ENCODE results near the gene LRRFIP1.
"Not testable (repeated sequence)": the region's sequence is repeated elsewhere in the genome, so short reads cannot be mapped to it uniquely, and the experiment has no call there.

LRRFIP1 gene, protein sequence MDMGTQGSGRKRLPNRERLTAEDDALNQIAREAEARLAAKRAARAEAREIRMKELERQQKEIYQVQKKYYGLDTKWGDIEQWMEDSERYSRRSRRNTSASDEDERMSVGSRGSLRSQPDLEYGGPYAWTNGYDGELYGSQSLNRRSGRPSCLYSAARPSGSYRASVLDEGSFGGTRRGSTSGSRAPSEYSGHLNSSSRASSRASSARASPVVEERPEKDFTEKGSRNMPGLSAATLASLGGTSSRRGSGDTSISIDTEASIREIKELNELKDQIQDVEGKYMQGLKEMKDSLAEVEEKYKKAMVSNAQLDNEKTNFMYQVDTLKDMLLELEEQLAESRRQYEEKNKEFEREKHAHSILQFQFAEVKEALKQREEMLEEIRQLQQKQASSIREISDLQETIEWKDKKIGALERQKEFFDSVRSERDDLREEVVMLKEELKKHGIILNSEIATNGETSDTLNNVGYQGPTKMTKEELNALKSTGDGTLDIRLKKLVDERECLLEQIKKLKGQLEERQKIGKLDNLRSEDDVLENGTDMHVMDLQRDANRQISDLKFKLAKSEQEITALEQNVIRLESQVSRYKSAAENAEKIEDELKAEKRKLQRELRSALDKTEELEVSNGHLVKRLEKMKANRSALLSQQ

DNA sequence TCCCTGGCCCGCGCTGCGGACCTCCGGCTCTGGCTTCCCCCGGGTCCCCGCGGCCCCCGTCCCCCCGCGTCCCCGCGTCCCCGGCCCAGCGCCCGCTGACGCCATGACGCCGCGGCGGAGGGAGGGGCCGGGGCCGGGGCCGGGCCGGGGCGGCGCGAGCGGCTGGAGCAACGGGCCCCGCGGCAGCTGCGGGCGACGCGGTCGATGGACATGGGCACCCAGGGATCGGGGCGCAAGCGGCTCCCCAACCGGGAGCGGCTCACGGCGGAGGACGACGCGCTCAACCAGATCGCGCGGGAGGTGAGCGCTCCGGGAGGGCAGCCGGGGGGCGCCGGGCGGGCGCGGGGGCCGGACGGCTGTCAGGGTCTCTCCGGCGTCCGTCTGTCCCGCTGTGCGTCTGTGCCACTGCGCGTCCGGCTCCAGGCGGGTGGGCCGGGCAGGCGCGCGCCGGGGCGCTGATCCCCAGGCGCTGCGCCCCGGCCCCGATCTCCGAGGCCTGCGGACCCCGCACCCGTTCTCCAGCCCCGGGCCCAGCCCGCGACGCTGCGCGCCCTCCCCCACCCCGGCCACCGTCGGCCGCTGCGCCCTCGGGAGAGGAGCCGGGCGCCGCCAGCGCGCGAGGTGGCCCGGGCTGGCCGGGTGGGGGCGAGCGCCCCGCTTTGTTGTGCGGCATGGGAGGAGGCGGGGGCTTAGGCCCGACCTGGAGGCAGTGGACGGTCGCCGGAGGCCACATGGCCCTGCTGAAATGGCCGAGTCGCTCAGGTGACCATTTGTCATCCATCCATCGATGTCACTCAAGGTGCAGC, at the start of gene LRRFIP1:
LRRFIP1 (plus strand) TSS at position 147 of the 806 bp plus-strand sequence; CDS start at position 205, 58 bp downstream.
- peak; percentile 86 for DNase-seq (ENCODE audit: low spot score)

DNA sequence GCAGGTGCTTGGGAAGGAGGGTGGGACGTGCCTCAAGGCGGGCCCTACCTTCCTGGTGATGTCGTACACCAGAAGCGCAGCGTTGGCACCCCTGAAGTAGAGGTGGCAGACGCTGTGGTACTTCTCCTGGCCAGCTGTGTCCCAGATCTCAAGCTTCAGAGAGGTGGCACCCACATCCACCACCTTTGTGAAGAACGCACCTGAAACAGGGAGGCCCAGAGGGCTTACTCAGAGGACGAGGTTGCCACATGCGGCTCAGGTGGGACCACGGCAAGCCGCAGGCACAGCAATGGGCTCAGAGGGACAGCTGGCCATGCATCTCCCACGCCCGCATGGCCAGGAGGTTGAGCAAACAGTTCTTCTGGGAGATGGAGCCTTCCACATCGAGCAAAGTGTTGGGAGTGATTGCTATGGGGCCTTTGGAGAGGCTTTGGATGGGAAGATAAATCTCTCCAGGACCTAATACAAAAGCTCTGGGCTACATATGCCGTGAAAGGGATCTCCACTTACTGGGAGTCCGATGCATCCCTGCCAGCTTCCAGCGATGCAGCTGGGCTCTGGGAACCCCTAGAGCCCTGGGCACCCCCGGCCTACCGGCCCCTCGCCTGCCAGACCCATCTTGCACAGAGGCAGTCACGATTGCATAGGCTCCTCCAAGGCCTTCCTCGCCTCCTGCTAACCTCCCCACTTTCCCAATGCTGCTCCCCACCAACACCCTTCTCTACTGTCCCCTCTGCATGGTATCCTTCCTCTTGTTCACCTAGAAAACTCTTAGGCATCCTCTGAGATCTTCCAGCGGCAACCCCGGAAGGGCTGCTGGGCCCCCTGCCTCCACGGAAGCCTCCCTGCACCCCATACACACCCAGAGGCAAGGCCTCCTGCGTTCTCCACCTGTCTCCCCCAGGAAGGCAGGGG, 49.2 kb upstream of the LRRFIP1 start:
- DNase-seq (ENCODE audit: low spot score): no peak

DNA sequence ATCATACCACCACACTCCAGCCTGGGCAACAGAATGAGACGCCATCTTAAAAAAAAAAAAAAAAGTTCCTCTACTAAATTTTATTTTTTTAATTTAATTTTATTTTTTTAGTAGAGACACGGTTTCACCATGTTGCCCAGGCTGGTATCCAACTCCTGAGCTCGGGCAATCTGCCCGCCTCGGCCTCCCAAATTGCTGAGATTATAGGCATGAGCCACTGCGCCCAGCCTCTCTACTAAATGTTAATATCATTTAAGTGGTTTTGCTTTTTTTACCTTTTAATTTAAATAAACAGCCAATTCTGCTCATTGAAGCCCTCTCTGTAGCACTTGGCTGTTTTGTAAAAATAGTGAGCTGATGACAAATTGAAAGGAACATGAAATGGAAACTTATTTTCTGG, 46.1 kb upstream of the LRRFIP1 start:
- DNase-seq (ENCODE audit: low spot score): no peak

DNA sequence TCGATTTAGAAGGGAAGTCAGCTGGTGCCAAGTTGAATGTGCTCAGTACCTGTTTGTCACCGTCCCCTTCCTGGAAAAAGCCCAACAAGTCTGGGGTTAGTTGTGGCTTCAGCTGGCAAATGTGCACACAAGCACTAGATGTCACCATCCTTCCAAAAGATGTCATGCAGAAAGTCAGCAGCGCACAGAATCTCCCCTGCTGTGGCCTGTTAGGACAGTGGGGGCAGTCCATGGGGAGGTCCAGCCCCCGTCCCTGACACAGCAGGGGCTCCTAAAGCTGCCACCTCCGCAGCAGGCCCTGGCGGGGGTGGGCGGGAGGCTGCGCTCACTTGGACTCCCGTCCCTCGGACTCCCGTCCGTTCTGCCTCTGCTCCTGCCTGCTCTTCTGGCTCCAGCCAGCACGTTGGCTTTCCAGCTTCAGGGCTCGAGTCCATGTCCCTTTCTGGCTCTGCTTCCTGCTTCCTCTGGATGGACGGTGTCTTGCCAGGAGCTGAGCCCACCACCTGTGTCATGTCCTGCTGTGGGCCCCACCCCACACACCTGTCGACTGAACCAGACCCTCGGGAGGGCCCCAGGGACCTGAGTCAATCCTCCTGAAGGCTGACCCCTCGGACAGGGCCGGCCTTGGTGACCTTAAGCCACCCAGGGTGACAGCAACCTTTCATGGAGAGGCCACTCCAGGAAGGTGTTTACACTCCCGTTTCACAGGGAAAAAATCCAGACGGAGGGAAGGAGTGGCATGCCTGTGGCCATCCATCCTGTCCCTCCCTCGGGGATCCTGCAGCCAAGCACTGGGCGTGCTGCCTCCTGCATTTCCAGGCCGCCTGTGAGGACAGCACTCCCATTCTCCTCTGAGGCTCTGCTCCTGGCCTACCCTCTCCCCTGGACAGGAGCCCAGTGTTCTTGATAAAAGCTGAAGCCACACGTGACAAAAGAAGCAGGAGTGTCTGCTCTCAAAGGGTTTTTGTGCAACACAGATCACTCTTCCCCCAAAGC, 45.3 kb upstream of the LRRFIP1 start:
- peak; percentile 86 for DNase-seq (ENCODE audit: low spot score)

DNA sequence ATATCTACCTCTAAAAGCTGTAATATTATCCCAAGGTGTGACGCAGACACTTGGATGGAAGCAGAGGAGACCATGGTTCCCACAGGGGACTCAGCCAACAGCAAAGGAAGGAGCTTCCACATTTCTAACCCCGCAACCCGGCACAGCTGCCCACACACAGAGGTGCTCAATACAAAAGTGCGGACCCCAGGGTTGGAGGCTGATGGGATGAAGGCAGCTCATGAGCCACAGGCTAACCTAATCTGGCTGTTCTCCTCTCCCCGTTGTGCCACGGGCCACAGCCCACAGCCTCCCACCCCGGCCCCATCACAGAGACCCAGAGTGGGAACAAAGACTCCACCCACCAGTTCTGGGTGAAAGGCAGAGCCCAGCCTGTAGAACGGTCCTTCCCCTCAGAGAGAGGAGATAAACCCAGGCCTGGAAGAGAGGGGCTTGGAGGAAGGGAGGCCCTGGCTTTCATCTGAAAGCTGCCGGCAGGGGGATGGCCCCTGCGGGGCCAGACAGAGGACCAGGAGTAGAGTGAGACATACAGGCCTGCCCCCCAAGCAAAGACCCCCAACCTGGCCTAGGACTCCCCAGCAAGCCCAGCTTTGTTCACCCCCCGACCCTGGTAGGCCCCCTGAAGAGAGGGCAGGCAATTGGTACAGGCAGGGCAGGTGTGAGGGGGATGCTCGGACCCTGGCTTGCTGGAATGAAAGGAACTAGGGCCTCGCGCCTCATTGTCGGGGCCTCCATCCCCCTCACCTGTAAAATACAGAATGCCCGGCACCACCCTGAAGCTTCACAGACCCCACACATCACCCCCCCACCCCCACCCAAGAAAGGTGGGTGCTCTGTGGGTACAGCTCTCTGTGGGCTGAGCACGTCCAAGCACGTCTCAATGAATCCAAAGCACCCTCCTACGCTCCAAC, 43.7 kb upstream of the LRRFIP1 start:
- DNase-seq (ENCODE audit: low spot score): no peak

DNA sequence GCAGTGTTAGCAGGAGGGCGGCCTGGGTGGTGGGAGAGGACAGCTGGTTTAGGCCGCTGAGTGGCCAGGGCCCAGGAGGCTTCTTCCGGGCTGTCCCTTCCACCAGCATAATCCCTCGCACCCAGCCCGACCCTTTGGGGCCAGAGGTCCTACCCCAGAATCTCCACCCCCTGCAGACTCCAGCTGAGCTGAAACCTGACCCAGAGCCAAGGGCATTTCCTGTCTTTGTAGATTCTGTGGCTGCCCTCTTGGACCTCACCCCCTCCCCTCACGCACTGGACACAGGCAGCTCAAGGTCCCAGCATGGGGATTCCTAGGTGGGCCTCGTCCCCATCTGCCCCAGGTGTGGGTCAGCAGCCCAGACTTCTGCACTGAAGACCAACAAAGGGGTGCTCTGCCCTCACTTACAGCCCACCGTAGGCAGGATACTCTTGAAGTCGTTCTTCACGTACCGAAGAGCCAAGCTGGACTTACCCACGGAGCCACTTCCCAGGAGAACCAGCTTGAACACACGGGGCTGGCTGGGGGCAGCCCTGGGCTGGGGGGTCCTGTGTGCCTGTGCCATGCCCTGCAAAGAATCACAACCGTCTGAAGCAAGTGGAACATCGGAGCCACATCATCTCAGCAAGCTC, 41.7 kb upstream of the LRRFIP1 start:
- no peak for DNase-seq (ENCODE audit: low spot score)

DNA sequence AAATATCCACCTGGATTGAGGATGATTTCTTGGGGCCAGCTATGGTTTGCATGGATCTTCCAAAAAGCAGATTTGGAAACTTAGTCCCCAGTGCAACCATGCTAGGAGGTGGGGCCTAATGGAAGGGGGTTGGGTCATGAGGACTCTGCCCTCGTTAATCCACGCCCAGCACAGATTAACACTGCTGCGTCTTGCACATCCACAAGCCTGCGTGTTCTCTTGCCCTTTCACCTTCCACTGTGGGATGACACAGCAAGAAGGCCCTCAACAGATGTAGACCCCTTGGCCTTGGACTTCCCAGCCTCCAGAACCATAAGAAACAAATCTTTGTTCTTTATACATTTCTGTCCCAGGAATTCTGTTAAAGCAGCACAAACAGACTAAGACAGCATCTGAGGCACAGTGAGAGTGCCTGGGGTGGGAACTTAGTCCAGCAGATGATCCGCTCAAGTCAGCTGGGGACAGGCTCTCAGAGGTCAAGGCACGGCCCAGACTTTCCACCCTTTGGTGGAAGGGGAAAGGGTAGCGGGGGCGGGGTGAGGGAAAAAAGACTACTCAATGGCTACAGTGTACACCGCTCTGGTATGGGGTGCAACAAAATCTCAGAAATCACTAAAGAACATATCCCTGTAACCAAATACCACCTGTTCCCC, 39.2 kb upstream of the LRRFIP1 start:
- DNase-seq (ENCODE audit: low spot score): no peak

DNA sequence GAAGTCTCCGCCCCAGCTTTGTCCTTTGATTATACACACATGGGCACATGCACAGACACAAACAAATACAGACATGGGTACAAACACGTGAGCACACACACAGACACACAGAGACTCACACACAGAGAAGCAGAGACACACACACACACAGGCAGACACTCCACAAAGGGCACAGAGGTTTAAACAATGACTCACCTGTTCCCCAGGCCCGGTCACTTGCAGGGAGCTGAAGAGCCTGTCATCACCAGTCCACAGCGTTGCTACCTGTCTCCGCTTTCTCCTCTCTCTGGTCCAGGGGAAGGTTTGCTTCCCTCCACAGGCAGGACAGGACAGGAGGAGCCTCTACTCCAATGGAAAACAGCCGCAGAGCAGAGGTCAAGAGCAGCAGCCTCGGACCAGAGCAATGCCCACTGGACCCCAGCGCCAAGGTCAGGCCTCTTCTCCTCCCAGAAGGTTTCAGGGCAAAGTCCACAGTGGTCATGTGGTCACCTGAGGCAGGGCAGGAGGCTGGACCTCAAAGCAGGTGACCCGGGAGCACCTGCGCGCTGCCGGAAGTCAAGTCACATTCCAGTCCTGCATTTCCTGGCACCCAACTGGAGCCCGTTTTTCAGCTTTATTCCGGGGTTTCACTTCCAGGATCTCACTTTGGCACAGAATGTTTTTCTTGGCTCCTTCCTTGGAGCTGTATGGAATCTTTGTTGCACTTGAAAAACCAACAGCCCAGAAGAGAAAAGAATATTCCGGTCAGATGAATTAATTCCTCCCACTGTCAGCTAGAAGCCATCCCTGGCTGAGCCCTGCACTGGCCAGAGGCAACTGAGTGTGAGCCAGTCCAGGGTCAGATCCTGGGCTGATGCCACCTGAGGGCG, 36.9 kb upstream of the LRRFIP1 start, which contains the start of gene RAB17:
RAB17 (minus strand) TSS at position 463 of the 869 bp plus-strand sequence. CDS start 4,580 bp downstream, outside the sequence.
- peak; percentile 38 for DNase-seq (ENCODE audit: low spot score)

DNA sequence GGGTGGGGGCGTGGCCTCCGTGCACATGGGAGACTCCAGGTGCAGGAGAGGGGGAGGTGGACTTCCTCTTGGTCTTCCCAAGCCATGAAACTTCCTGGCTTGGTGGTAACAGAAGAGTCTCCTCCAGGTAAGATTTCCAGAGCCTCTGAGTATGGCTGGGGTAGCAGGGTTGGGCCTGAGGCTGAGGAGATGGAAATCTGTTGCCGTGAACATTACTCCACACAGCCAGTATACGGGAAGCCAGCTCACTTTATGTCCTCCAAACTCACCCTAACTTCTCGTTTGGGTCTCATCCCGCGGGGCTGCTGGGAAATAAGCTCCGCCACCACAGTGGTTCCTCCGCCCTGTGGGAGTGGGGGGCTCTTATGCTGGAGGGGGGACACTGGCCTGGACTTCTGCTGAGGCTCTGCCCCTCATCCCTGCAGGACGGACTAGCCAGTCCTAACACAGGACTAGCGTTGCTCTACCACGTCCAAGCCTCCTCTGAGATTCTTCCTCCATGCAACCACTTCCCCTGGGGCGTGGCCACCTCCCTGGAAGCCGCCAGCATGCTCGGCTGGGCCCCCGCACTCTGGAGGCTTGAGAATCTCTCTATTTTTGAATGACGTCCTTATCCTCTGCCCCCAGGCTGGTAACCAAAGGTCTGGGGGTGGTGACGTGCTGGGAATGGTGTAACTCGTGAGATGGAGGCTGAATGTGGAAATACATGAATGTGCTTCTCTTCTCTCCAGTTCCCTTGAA, 36.1 kb upstream of the LRRFIP1 start:
- no peak for DNase-seq (ENCODE audit: low spot score)

DNA sequence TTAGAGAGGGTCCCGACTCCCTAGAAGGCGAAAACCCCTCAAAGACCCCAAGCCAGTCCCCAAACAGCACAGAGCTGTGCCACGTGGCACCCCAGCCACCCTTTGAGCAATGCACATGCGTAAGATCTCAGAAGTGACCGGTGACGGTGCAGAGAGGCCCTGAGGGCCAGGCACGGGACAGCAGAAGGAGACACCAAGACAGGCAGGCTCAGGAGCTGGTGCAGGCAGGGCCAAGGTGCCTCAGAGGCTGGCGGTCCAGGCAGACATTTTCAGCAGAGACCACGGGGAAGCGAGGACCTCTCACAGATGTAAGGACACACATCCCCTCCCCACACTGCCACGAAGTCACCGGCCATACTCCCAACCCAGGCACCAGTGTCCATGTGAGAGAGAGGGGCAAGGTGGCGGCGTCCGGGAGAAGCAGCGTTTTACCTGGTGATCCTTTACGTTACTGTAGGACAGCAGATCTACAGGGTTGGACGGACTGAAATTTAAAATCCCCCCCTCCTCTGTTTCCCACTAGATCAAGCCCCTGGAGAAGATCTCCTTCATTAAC, 34.9 kb upstream of the LRRFIP1 start:
- DNase-seq (ENCODE audit: low spot score): no peak

DNA sequence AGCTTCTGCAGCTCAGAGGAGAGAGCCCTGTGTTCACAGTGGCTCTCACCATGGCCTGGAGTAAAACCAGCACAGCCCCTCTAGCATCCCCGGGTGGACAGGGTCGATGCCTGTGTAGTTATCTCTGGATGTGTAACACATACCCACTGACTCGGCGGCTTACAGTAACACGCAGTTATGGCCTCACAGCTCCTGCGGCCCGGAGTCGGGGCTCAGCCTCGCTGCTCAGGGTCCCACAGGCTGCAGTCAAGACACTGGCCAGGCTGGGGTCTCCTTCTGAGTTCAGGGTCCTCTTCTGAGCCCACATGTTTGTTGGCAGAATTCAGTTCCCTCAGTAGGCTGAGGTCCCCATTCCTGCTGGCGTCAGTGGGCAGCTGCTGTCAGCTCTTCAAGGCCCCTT, 34.4 kb upstream of the LRRFIP1 start:
- no peak for DNase-seq (ENCODE audit: low spot score)

DNA sequence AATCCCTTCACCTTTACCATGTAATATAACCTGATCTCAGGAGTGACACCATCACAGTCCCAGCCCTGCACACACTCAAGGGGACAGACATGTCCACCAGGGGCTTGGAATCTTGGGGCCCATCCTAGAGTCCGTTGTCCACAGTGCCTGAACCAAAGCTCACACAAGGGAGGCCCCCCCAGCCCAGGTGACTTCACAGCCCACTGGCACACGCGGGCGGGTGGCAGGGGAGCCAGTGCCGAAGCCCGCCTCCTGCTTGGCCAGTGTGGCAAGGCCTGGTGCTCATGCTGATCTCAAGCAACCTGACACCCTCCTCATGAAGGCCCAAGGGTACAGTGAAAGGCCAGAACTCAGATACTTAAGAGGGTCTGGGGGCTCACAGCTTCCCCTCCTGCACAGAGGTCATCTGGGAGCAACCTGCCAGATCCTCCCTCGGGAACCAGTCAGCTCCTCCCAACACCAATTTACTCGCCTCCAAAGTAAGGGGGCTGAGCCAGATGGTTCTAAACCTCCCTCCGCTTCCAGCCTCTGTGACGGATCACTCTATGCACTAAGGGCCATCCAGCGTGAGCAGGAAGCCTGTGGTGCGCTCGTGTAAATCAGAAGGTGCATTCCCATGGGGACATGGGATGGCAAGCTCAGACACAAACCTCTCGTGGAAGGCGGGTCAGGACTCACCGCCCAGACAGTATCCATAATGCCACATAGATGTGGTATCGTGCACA, 33.6 kb upstream of the LRRFIP1 start:
- DNase-seq (ENCODE audit: low spot score): no peak

DNA sequence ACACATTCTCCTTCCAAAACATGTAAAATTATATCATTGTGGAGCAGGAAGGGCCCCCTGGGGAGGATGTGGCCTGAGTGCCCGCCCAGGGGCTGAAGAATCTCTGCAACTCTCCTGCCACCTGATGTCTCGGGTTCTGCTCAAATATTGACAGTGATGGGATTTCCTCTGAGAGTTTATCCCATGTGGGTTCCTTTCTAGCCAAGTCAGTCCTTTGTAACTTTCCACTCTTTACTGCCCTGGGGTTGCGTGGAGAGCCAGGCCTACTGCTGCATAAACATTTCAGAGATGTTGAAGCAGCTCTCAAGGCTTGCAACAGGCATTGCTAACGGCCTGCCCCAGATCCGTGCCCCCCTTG, 32.9 kb upstream of the LRRFIP1 start:
- no peak for DNase-seq (ENCODE audit: low spot score)

DNA sequence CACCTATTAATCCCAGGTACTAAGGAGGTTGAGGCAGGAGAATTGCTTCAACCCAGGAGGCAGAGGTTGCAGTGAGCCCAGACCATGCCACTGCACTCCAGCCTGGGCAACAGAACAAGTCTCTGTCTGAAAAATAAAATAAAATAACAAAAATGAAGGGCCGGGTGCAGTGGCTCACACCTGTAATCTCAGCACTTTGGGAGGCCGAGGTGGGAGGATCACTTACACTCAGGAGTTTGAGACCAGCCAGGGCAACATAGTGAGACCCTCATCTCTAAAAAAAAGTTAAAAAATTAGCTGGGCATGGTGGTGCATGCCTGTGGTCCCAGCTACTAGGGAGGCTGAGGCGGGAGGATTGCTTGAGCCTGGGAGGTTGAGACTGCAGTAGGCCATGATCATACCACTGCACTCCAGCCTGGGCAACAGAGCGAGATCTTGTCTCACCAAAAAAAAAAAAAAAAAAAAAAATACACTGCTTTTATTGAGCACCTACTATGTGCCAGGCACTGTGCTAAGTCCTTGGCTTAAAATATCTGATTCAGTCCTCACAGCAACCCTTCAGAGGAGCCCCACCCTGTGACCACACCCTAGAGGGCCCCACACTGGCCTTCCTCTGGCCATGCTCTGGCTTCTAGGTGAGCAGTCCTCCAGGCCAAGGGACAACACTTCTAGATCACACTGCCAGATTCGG, 31.4 kb upstream of the LRRFIP1 start:
- not testable (repeated sequence) for DNase-seq (ENCODE audit: low spot score)

Data from AG20443 (cell line).